HepG2 (cell line): ENCODE measurements around the gene AADAT. TPM values are rescaled to one million over a fixed set of nuclear protein-coding genes. Genes with fewer than 3 reads are reported as not detected.

Source experiments
- BCL3 ChIP-seq: sonication (generic); formaldehyde crosslinking; IDR thresholded peaks from 2 replicates; pipeline ENCODE4 v1.5.1; 2020; ENCODE audit warnings: mild to moderate bottlenecking, missing genetic modification reagents, moderate library complexity
- ESRRA ChIP-seq: sonication (generic); formaldehyde crosslinking; IDR thresholded peaks from 2 replicates; pipeline ENCODE4 v1.5.1; 2020; ENCODE audit warnings: mild to moderate bottlenecking, low read depth, missing genetic modification reagents
- GABPB1 ChIP-seq: IDR thresholded peaks from 2 replicates; pipeline ENCODE4 v1.6.1; 2016; ENCODE audit warnings: mild to moderate bottlenecking, missing genetic modification reagents, moderate library complexity, missing compliant biosample characterization
- GLI4 ChIP-seq: sonication (generic); formaldehyde crosslinking; IDR thresholded peaks from 2 replicates; pipeline ENCODE4 v1.5.1; 2020; ENCODE audit warnings: missing genetic modification reagents, mild to moderate bottlenecking, moderate library complexity, borderline replicate concordance
- GLMP ChIP-seq: sonication (generic); formaldehyde crosslinking; IDR thresholded peaks from 2 replicates; pipeline ENCODE4 v1.9.0; 2021; ENCODE audit warnings: missing genetic modification reagents, mild to moderate bottlenecking, borderline replicate concordance
- HNRNPLL ChIP-seq: fragments of 200-400 bp; formaldehyde crosslinking; IDR thresholded peaks from 2 replicates; pipeline ENCODE4 v1.6.1; 2017; ENCODE audit warnings: mild to moderate bottlenecking, low read depth, low read length; ENCODE audit not compliant: poor library complexity, severe bottlenecking
- HOMEZ ChIP-seq: IDR thresholded peaks from 2 replicates; pipeline ENCODE4 v1.6.1; 2016; ENCODE audit warnings: low read depth
- MIER2 ChIP-seq: IDR thresholded peaks from 2 replicates; pipeline ENCODE4 v1.6.1; 2016; ENCODE audit warnings: missing biosample characterization, missing genetic modification reagents
- NFAT5 ChIP-seq: sonication (generic); formaldehyde crosslinking; IDR thresholded peaks from 2 replicates; pipeline ENCODE4 v1.4.0; 2020; ENCODE audit warnings: missing genetic modification reagents
- PAWR ChIP-seq: sonication (generic); formaldehyde crosslinking; IDR thresholded peaks from 2 replicates; pipeline ENCODE4 v1.4.0; 2020; ENCODE audit warnings: missing genetic modification reagents, mild to moderate bottlenecking, borderline replicate concordance
- SIX4 ChIP-seq: sonication (generic); formaldehyde crosslinking; IDR thresholded peaks from 2 replicates; pipeline ENCODE4 v1.4.0; 2020; ENCODE audit warnings: missing genetic modification reagents
- SMARCE1 ChIP-seq: fragments of 450-650 bp; IDR thresholded peaks from 2 replicates; pipeline ENCODE4 v1.6.1; 2017; ENCODE audit warnings: borderline replicate concordance
- ZBTB10 ChIP-seq: sonication (generic); formaldehyde crosslinking; IDR thresholded peaks from 2 replicates; pipeline ENCODE4 v1.4.0; 2020; ENCODE audit warnings: missing genetic modification reagents, borderline replicate concordance
- ZNF326 ChIP-seq: sonication (generic); formaldehyde crosslinking; IDR thresholded peaks from 2 replicates; pipeline ENCODE4 v1.4.0; 2020; ENCODE audit warnings: missing genetic modification reagents, borderline replicate concordance
- ZNF670 ChIP-seq: sonication (generic); formaldehyde crosslinking; IDR thresholded peaks from 2 replicates; pipeline ENCODE4 v1.8.0; 2022; ENCODE audit warnings: mild to moderate bottlenecking, missing genetic modification reagents, borderline replicate concordance
- ZSCAN9 ChIP-seq: IDR thresholded peaks from 2 replicates; pipeline ENCODE4 v1.6.1; 2016; ENCODE audit warnings: borderline replicate concordance
- polyA plus RNA-seq, 8 experiments: library from polyadenylated mRNA; depleted of rRNA in 3 of 8; stranded (reverse) in 7 of 8; unstranded in 1 of 8; fragments of >200 nt; fragmentation: Illumina TruSeq in 4 of 8; extraction: Trizol in 4 of 8; gene quantifications; 2 replicates each; pipeline versions ENCODE4 v1.2.1 to v1.2.3, GENCODE V29; 2011 to 2016; ENCODE audit warnings: low read depth in 4 of 8, missing spikeins in 1 of 8, mixed read lengths in 1 of 8; ENCODE audit not compliant: insufficient read depth in 1 of 8
- total RNA-seq, 5 experiments: library from RNA; depleted of rRNA; stranded (reverse); fragments of >200 nt; fragmentation: Illumina TruSeq; extraction: Trizol; gene quantifications; 2 replicates each; pipeline ENCODE4 v1.2.3, GENCODE V29; 2016; ENCODE audit warnings: low read depth in 1 of 5

Gene AADAT
- total and polyA plus RNA-seq, 2 of the 13 experiments (the other 11 are each of a cell fraction or from before 2014, with no cell fraction given), result 6.1 to 9.1 TPM

- TF ChIP-seq BCL3 (CRISPR knock-in tag), result no peak
- TF ChIP-seq PAWR (CRISPR knock-in tag), result no peak
- no peak for TF ChIP-seq ZNF670
- 0 out of 2 replicates have a peak, but pooled peaks have one; percentile 15 for TF ChIP-seq SIX4 (CRISPR knock-in tag)
- TF ChIP-seq ESRRA, result no peak
- TF ChIP-seq GLMP (CRISPR knock-in tag), result no peak
- no peak for TF ChIP-seq ZNF326 (CRISPR knock-in tag)
- TF ChIP-seq MIER2 (CRISPR knock-in tag), result no peak
- peak; percentile 97 for TF ChIP-seq HNRNPLL
- TF ChIP-seq ZBTB10, result no peak
- TF ChIP-seq SMARCE1, result no peak
- TF ChIP-seq NFAT5 (CRISPR knock-in tag), result no peak
- TF ChIP-seq HOMEZ (CRISPR knock-in tag), result no peak
- TF ChIP-seq GLI4, result no peak
- TF ChIP-seq ZSCAN9 (CRISPR knock-in tag), result no peak
- TF ChIP-seq GABPB1 (CRISPR knock-in tag), result peak; percentile 54; the same call in 1 of the 2 replicates
Observed at GRCh38 chr4:170026253-170027021, 63.3 kb downstream of the AADAT start, which contains the start of gene MFAP3L (continued).
